Measurements from ENCODE around the gene WDR17. TPM values are rescaled to one million over a fixed set of nuclear protein-coding genes. Genes with fewer than 3 reads are reported as not detected.

WDR17 gene
- total and polyA plus RNA-seq, 4 donors: 0.81 to 7.5 (median 3.1) TPM

DNA sequence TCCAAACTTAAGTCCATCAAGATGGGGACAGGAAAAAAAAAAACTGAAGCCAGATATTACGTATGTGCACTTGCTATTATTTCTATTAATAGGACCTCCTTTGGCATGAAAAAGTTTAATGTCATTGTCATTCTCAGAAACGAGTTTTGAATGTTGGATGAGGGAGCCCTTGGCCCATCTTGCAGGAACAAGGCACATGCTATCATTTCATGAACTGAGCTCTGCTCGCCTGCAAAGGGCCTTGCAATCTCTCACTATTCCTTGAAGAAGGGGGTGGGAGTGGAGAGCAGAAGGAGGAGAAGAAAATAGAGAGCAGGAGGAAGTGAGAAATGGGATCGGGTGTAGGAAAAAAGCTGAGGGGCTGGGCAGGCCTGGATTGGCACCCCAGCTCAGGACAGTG lies 164.0 kb downstream of the WDR17 start:
- 64 to 72% methylated on average over 4 of the region's 4 CpGs for WGBS, 2 donors

More for the DNA sequence above, 164.0 kb downstream of the WDR17 start:
- Histone ChIP-seq H3K4me3 (no peak overlapping the region), H3K4me1 (ENCODE audit: control insufficient read depth in 5 of 5, insufficient read depth in 5 of 5, low read length in 5 of 5) (peaks cover 0 to 2% (median 0%) of the 10 kb centered on the region in 5 donors), H3K27me3 (ENCODE audit: control insufficient read depth in 3 of 3, insufficient read depth in 3 of 3, low read length in 2 of 3) (no peaks in the 10 kb centered on the region), H3K9me3 (ENCODE audit: control insufficient read depth in 4 of 4, insufficient read depth in 3 of 4, low read length in 3 of 4) (no peaks in the 10 kb centered on the region), H3K9ac (ENCODE audit: insufficient read depth in 1 of 2, low read length in 2 of 2) (no peak overlapping the region), H3K36me3 (ENCODE audit: control insufficient read depth in 4 of 4, insufficient read depth in 4 of 4, low read length in 4 of 4) (no peaks in the 10 kb centered on the region), H3K27ac (ENCODE audit: low read depth in 1 of 2, low read length in 1 of 2) (peak overlapping the region in 1 of 2 donors; percentile 25)
- TF ChIP-seq, protein P1, sequence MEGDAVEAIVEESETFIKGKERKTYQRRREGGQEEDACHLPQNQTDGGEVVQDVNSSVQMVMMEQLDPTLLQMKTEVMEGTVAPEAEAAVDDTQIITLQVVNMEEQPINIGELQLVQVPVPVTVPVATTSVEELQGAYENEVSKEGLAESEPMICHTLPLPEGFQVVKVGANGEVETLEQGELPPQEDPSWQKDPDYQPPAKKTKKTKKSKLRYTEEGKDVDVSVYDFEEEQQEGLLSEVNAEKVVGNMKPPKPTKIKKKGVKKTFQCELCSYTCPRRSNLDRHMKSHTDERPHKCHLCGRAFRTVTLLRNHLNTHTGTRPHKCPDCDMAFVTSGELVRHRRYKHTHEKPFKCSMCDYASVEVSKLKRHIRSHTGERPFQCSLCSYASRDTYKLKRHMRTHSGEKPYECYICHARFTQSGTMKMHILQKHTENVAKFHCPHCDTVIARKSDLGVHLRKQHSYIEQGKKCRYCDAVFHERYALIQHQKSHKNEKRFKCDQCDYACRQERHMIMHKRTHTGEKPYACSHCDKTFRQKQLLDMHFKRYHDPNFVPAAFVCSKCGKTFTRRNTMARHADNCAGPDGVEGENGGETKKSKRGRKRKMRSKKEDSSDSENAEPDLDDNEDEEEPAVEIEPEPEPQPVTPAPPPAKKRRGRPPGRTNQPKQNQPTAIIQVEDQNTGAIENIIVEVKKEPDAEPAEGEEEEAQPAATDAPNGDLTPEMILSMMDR (IDR thresholded peaks at IDR 0.05; ENCODE audit: control extremely low read depth, extremely low read depth): no peak
- no peak for ATAC-seq (ENCODE audit: insufficient read depth, low FRiP score)
- DNase-seq: no peak

Small RNA genes within 50 kb of the gene (small RNA-seq; reads per million reads assigned to genes)
- gene RF00432 (ENCODE audit: low replicate concordance): not detected

Other genes starting within 250 kb of the WDR17 start
- gene SPATA4, start 129.7 kb downstream of the WDR17 start, total RNA-seq: 1 to 10 TPM; 3.0 to 4.1 TPM
- gene SPATA4, start 129.7 kb downstream of the WDR17 start, polyA plus RNA-seq: 1 to 10 TPM; 1.1 to 1.4 TPM
- under 1 TPM; 0.31 to 0.40 TPM for gene ASB5, start 203.4 kb downstream of the WDR17 start, total RNA-seq
- gene ASB5, start 203.4 kb downstream of the WDR17 start, polyA plus RNA-seq: under 1 TPM in 1 of 2 donors, not detected in 1; 0.08 TPM

Data from lung (tissue), 13 donors.